RWPE1 (cell line): ENCODE measurements around the gene CAPN12.
"Not testable (repeated sequence)": the region's sequence is repeated elsewhere in the genome, so short reads cannot be mapped to it uniquely, and the experiment has no call there.

Experiments used
- CTCF ChIA-PET: fragments of 350-600 bp; sonication (Branson Sonifier 250); formaldehyde crosslinking; extraction: SDS; loops from one replicate; lab custom pipeline; 2021; lab: Yijun Ruan, JAX
- POLR2A ChIA-PET: fragments of 400-600 bp; formaldehyde crosslinking; extraction: SDS; loops from one replicate; lab custom pipeline; 2020; ENCODE audit warnings: antibody characterized with exemption; ENCODE audit not compliant: low non-redundant PET; lab: Yijun Ruan, JAX
- DNase-seq: peaks from one replicate; pipeline ENCODE4 v3.0.0; 2012; ENCODE audit warnings: low spot score
- H3K27ac ChIP-seq: fragments of 450-650 bp; 2 replicates; pipeline ENCODE4 v1.5.1; 2017
- CTCF ChIP-seq: fragments of 450-650 bp; conservative IDR thresholded peaks from 2 replicates; pipeline ENCODE4 v1.5.1; 2017; ENCODE audit warnings: low read depth, mild to moderate bottlenecking

The CAPN12 gene, protein sequence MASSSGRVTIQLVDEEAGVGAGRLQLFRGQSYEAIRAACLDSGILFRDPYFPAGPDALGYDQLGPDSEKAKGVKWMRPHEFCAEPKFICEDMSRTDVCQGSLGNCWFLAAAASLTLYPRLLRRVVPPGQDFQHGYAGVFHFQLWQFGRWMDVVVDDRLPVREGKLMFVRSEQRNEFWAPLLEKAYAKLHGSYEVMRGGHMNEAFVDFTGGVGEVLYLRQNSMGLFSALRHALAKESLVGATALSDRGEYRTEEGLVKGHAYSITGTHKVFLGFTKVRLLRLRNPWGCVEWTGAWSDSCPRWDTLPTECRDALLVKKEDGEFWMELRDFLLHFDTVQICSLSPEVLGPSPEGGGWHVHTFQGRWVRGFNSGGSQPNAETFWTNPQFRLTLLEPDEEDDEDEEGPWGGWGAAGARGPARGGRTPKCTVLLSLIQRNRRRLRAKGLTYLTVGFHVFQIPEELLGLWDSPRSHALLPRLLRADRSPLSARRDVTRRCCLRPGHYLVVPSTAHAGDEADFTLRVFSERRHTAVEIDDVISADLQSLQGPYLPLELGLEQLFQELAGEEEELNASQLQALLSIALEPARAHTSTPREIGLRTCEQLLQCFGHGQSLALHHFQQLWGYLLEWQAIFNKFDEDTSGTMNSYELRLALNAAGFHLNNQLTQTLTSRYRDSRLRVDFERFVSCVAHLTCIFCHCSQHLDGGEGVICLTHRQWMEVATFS

GRCh38 chr19:38744298-38744681, at the start of gene CAPN12:
Gene CAPN12, minus strand, starts transcription at chr19:38744474. Its CDS starts 309 bp downstream, at chr19:38744165.
- ChIA-PET CTCF (no interaction called here), POLR2A (no interaction called here)
- DNase-seq: no peak
- H3K27ac ChIP-seq: no peak within 1 kb of the TSS
- no peak for TF ChIP-seq CTCF

DNA sequence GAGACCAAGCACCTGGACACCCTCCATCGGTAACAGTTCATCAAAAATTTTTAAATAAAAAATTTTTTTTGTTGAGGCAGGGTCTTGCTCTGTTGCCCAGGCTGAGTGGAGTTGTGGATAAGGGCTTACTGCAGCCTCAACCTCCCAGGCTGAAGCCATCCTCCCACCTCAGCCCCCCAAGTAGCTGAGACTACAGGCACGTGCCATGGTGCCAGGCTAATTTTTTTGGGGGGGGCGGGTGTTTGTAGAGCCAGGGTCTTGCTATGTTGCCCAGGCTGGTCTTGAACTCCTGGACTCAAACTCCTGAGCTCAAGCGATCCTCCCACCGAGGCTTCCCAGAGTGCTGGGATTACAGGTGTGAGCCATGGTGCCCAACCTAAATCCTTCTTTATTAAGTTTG, 49.4 kb upstream of the CAPN12 start:
- H3K27ac ChIP-seq: peak overlapping the region; percentile 90
- POLR2A ChIA-PET: no interaction called here
- no peak for DNase-seq
- CTCF ChIA-PET: interaction anchor here (0.6 kb wide), 1 partner anchor 391 kb away, joined by 3 read pairs; the partner anchor contains the start of gene FAM98C
- TF ChIP-seq CTCF: no peak

DNA sequence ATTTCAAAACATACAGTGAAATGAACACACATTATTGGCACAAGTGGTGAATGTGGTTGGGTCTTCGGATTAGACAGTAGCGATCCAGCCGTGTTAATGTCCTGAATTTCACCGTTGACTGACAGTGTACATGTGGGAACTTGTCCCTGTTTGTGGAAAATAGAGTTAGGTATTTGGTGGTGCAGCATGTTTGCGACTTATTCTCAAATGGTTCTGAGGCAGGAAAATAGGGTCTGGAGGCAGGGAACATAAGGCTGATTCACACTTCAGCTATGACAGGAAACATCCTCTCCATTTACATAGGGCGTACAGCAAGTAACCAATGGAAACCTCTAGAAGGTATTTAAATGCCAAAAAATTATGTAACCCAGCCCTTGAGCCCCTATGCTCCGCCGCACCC, 48.9 kb upstream of the CAPN12 start:
- ChIA-PET POLR2A (no interaction called here), CTCF (interaction anchor here (0.8 kb wide), 1 partner anchor 23 kb away, joined by 3 read pairs; no protein-coding TSS in a partner anchor)
- peak overlapping the region; percentile 90 for H3K27ac ChIP-seq
- DNase-seq: peak; percentile 86
- no peak for TF ChIP-seq CTCF

GRCh38 chr19:38792250-38793111, 48.2 kb upstream of the CAPN12 start:
- POLR2A ChIA-PET: no interaction called here

GRCh38 chr19:38791451-38792064, 47.3 kb upstream of the CAPN12 start:
- DNase-seq, POLR2A ChIA-PET, CTCF ChIA-PET: not testable (repeated sequence)

More at GRCh38 chr19:38792250-38793111, 48.2 kb upstream of the CAPN12 start:
- peak overlapping the region; percentile 90 for H3K27ac ChIP-seq
- DNase-seq: no peak
- TF ChIP-seq CTCF: no peak
- CTCF ChIA-PET: interaction anchor here (0.8 kb wide), 1 partner anchor 23 kb away, joined by 3 read pairs; no protein-coding TSS in a partner anchor

GRCh38 chr19:38790507-38791403, 46.5 kb upstream of the CAPN12 start:
- H3K27ac ChIP-seq, POLR2A ChIA-PET, DNase-seq, CTCF ChIA-PET: not testable (repeated sequence)

More at GRCh38 chr19:38791451-38792064, 47.3 kb upstream of the CAPN12 start:
- not testable (repeated sequence) for H3K27ac ChIP-seq
